Fibroblast of skin of left quadriceps (primary cell): ENCODE results near the gene TMEM98.
"Not testable (repeated sequence)": the region's sequence is repeated elsewhere in the genome, so short reads cannot be mapped to it uniquely, and the experiment has no call there.

ENCODE experiments used
- DNase-seq, 2 experiments: peaks; one replicate each; pipeline ENCODE4 v3.0.0-alpha.2; 2013; ENCODE audit warnings: low read depth in 2 of 2

Gene TMEM98

DNA sequence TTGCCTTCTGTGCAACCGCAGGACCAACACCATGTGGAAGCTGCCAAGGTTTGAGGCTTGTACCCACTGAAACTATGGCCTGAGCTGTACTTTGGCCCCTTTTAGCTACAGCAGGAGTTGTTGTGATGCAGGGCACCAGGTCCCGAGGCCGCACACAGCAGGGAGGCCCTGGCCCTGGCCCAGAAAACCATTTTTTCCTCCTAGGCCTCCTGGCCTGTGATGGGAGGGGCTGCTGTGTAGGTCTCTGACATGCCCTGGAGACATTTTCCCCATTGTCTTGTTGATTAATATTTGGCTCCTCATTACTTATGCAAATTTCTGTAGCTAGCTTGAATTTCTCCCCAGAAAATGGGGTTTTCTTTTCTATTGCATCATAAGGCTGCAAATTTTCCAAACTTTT is 53.7 kb downstream of the TMEM98 start:
- not testable (repeated sequence) for DNase-seq

DNA sequence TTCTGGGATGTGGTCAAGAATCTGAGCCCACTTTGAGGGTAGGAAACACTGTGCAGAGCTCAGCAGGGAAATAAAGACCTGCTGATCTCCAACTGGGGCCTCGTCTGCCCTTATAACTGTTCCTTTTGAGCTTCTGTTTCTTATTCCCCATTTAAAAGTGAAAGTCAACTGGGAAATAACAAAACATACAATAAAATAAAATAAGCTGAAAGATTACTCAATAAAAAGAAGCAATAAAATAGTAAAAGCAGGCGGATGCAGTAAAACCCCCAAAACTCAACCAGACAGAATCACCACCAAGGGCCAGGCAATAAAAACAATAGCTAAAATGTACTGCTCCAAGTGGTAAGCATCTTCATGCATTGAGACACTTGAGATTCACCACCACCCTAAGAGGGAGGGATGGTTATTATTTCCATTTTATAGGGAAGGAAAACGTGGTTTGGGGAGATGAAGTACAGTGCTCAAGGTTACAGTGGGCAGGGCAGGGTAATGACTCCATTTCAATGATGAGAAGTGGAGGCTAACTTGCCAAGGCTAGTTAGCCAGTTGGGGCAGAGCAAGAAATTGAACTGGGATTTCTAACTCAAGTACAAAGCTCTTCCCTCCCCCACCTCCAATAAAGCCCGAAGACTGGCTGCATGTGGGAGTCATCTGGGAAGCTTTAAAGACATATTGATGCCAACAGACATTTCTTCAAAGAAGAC is 57.2 kb downstream of the TMEM98 start:
- DNase-seq, result no peak

DNA sequence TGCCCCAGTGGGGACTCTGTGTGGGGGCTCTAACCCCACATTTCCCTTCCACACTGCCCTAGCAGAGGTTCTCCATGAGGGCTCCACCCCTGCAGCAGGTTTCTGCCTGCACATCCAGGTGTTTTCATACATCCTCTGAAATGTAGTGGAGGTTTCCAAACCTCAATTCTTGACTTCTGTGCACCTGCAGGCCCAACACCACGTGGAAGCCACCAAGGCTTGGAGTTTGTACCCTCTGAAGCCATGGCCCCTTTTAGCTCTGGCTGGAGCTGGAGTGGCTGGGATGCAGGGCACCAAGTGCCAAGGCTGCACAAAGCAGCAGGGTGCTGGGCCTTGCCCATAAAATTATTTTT is 59.5 kb downstream of the TMEM98 start:
- not testable (repeated sequence) for DNase-seq

DNA sequence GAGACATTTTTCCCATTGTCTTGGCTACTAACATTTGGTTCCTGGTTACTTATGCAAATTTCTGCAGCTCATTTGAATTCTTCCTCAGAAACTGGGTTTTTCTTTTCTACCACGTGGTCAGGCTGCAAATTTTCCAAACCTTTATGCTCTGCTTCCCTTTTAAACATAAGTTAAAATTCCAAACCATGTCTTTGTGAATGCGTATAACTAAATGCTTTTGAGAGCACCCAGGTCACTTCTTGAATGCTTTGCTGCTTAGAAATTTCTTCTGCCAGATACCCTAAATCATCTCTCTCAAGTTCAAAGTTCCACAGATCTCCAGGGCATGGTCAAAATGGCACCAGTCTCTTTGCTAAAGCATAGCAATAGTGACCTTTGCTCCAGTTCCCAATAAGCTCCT is 59.9 kb downstream of the TMEM98 start:
- DNase-seq, result not testable (repeated sequence)

DNA sequence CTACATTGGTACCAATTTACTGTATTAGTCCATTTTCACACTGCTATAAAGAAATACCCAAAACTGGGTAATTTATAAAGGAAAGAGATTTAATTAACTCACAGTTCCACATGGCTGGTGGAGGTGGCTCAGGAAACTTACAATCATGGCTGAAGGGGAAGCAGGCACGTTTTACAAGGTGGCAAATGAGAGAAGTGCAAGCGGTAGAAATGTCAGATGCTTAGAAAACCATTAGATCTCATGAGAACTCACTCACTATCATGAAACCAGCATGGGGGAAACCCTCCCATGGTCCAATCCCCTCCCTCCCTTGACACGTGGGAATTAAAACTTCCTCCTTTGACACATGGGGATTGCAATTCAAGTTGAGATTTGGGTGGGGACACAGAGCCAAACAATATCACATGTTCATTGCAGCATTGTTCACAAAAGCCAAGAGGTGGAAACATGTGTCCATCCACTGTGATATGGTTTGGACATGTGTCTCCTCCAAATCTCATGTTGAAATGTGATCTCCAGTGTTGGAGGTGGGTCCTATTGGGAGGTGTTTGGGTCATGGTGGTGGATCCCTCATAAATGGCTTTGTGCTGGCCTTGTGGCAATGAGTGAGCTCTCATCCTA is 60.6 kb downstream of the TMEM98 start:
- no peak for DNase-seq

DNA sequence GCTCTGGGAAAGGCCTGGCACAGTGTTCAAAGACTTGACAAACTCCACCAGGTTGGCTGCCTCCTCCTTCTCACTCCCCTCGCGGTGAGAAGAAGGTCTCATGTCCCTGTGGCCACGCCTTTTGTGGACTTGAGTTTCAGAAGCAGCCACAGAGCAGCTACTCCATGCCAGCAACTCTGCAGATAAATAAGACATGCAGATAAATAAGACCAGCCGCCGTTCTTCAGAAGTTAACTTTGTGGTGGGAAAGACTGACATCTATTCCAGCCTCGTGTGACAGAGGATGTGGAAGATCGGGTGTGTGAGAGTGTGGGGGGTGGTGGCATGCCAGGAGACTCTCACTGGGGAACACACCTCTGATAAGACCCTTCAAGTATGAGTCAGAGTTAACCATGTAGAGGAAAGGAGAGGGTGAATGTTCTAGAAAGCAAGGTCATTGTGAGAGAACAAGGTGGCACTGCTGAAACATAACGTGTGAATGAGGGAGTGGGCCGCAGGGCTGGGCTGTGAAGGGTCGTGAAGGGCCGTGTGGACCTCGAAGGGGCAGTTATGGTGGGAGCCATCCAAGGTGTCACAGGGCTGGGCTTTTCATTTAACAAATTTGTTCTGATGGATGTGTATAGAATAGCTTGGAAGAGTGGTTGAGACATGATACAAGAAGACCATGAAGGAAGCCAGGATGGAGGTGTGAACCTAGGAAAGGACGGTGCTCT is 64.5 kb downstream of the TMEM98 start:
- no peak for DNase-seq

DNA sequence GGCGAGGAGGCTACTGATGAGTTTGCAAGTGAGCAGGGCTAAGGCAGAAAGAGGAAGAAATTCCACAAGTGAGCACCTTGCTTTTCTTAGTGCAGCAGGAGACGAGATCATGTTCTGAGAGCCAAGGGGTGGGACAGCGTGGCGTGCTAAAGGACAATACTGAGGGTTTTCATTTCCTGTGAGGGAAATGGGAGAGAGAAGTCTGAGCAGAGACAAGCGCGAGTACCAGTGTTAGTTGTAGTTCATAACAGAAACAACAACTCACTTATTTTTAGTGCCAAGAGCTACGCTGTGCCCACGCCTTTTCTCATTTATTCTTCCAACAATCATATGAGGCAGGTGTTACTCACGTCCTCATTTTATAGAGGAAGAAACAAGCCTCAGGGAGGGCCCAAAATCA is 66.0 kb downstream of the TMEM98 start:
- DNase-seq, result no peak
